SK-N-SH (cell line): ENCODE measurements around the gene TFF3. TPM values are rescaled to one million over a fixed set of nuclear protein-coding genes. Genes with fewer than 3 reads are reported as not detected.

Source experiments
- CTCF ChIA-PET: fragments of 300-600, 350-600 bp; formaldehyde crosslinking; extraction: SDS; loops from one replicate; lab custom pipeline; 2021; lab: Yijun Ruan, JAX
- POLR2A ChIA-PET: fragments of 350-600 bp; sonication (Branson Sonifier 250); formaldehyde crosslinking; extraction: SDS; loops from one replicate; lab custom pipeline; 2020; ENCODE audit warnings: antibody characterized with exemption, inconsistent platforms; lab: Yijun Ruan, JAX
- DNase-seq: peaks from one replicate; pipeline ENCODE4 v3.0.0; 2012
- H2AFZ ChIP-seq: fragments of 200-600 bp; sonication (generic); 2 replicates; pipeline ENCODE4 v1.8.1; 2016; ENCODE audit warnings: antibody characterized with exemption, mild to moderate bottlenecking, low read depth
- H3F3A ChIP-seq: fragments of 200-600 bp; sonication (generic); replicated peaks from 2 replicates; pipeline ENCODE3; 2016; ENCODE audit warnings: antibody characterized with exemption, mild to moderate bottlenecking; ENCODE audit not compliant: insufficient read depth
- H3K27ac ChIP-seq, 2 experiments: fragments of 200-500 bp in 1 of 2; fragments of 200-600 bp in 1 of 2; sonication (Bioruptor generic) in 1 of 2; sonication (generic), shearing (Covaris generic) in 1 of 2; 2 replicates each; pipeline versions ENCODE4 v1.5.1 to v1.6.1; 2014 to 2016; ENCODE audit warnings: low read depth in 2 of 2, inconsistent platforms in 1 of 2, low read length in 1 of 2, mild to moderate bottlenecking in 1 of 2, mixed read lengths in 1 of 2
- H3K27me3 ChIP-seq: fragments of 200-600 bp; sonication (generic), shearing (Covaris generic); 2 replicates; pipeline ENCODE4 v1.6.1; 2016; ENCODE audit warnings: mixed run types; ENCODE audit not compliant: insufficient read depth
- H3K36me3 ChIP-seq, 2 experiments: fragments of 200-500 bp in 1 of 2; fragments of 200-600 bp in 1 of 2; sonication (Bioruptor generic) in 1 of 2; sonication (generic) in 1 of 2; replicated peaks in 1 of 2; 2 replicates each; pipeline versions ENCODE3 to v1.5.1; 2014 to 2016; ENCODE audit warnings: low read length in 1 of 2, mild to moderate bottlenecking in 1 of 2; ENCODE audit not compliant: insufficient read depth in 2 of 2, control insufficient read depth in 1 of 2
- H3K4me1 ChIP-seq, 2 experiments: fragments of 200-500 bp in 1 of 2; fragments of 200-600 bp in 1 of 2; sonication (Bioruptor generic) in 1 of 2; sonication (generic), shearing (Covaris generic) in 1 of 2; 2 replicates each; pipeline versions ENCODE4 v1.5.1 to v1.6.1; 2014 to 2016; ENCODE audit warnings: low read depth in 1 of 2, low read length in 1 of 2, mixed run types in 1 of 2; ENCODE audit not compliant: insufficient read depth in 2 of 2, control insufficient read depth in 1 of 2
- H3K4me2 ChIP-seq: fragments of 200-600 bp; sonication (generic), shearing (Covaris generic); 2 replicates; pipeline ENCODE4 v1.6.1; 2017; ENCODE audit warnings: mixed run types
- H3K4me3 ChIP-seq, 2 experiments: fragments of 200-500 bp in 1 of 2; fragments of 200-600 bp in 1 of 2; sonication (Bioruptor generic) in 1 of 2; sonication (generic), shearing (Covaris generic) in 1 of 2; 2 replicates each; pipeline versions ENCODE4 v1.5.1 to v1.8.1; 2014 to 2016; ENCODE audit warnings: low read depth in 2 of 2, inconsistent platforms in 1 of 2, low read length in 1 of 2, mild to moderate bottlenecking in 1 of 2, mixed read lengths in 1 of 2, moderate library complexity in 1 of 2
- H3K79me2 ChIP-seq: fragments of 200-600 bp; sonication (generic); 2 replicates; pipeline ENCODE4 v1.8.1; 2017; ENCODE audit warnings: mild to moderate bottlenecking; ENCODE audit not compliant: insufficient read depth
- H3K9ac ChIP-seq: fragments of 200-600 bp; sonication (generic); 2 replicates; pipeline ENCODE4 v1.6.1; 2017; ENCODE audit warnings: mixed run types
- H3K9me2 ChIP-seq: fragments of 200-600 bp; sonication (generic); 2 replicates; pipeline ENCODE4 v1.6.1; 2017; ENCODE audit warnings: mixed run types
- H3K9me3 ChIP-seq: fragments of 200-600 bp; sonication (generic); 2 replicates; pipeline ENCODE4 v1.6.1; 2017; ENCODE audit warnings: mixed run types, mild to moderate bottlenecking, moderate library complexity
- H4K20me1 ChIP-seq: fragments of 200-600 bp; sonication (generic); 2 replicates; pipeline ENCODE4 v1.6.1; 2017; ENCODE audit warnings: mild to moderate bottlenecking, mixed run types; ENCODE audit not compliant: insufficient read depth
- CTCF ChIP-seq: fragments of 200-600 bp; sonication (generic); IDR thresholded peaks from 2 replicates; pipeline ENCODE4 v1.6.1; 2017; ENCODE audit warnings: antibody characterized with exemption, mild to moderate bottlenecking, moderate library complexity
- EP300 ChIP-seq, 2 experiments: IDR thresholded peaks; 2 replicates each; pipeline versions ENCODE4 v1.4.0 to v1.6.1; 2012; ENCODE audit warnings: borderline replicate concordance in 1 of 2, low read depth in 1 of 2, low read length in 1 of 2
- FOSL2 ChIP-seq: IDR thresholded peaks from 2 replicates; pipeline ENCODE4 v1.4.0; 2012; ENCODE audit warnings: low read depth, mild to moderate bottlenecking, moderate library complexity, borderline replicate concordance
- GABPA ChIP-seq: IDR thresholded peaks from 2 replicates; pipeline ENCODE4 v1.4.0; 2012; ENCODE audit warnings: low read depth, mild to moderate bottlenecking
- JUND ChIP-seq: IDR thresholded peaks from 2 replicates; pipeline ENCODE4 v1.4.0; 2012
- MEF2A ChIP-seq: IDR thresholded peaks from 2 replicates; pipeline ENCODE4 v1.4.0; 2012; ENCODE audit warnings: low read depth, borderline replicate concordance
- NFIC ChIP-seq: IDR thresholded peaks from 2 replicates; pipeline ENCODE4 v1.4.0; 2012; ENCODE audit warnings: borderline replicate concordance
- NRF1 ChIP-seq: IDR thresholded peaks from 2 replicates; pipeline ENCODE4 v1.6.1; 2012; ENCODE audit warnings: low read depth, mild to moderate bottlenecking, low read length
- POLR2AphosphoS5 ChIP-seq: IDR thresholded peaks from 2 replicates; pipeline ENCODE4 v1.6.1; 2012; ENCODE audit warnings: low read depth, low read length
- RAD21 ChIP-seq: IDR thresholded peaks from 2 replicates; pipeline ENCODE4 v1.6.1; 2012; ENCODE audit warnings: mild to moderate bottlenecking, low read length
- RCOR1 ChIP-seq: fragments of 150-350 bp; IDR thresholded peaks from 2 replicates; pipeline ENCODE4 v1.6.1; 2017; ENCODE audit warnings: antibody characterized with exemption, low read length
- SIN3A ChIP-seq: IDR thresholded peaks from 2 replicates; pipeline ENCODE4 v1.6.1; 2012; ENCODE audit warnings: low read depth, mild to moderate bottlenecking, low read length, moderate library complexity, borderline replicate concordance
- TEAD4 ChIP-seq: IDR thresholded peaks from 2 replicates; pipeline ENCODE4 v1.4.0; 2012; ENCODE audit warnings: mild to moderate bottlenecking, borderline replicate concordance; ENCODE audit not compliant: insufficient read depth
- USF1 ChIP-seq: IDR thresholded peaks from 2 replicates; pipeline ENCODE4 v1.4.0; 2012; ENCODE audit warnings: low read depth, borderline replicate concordance
- WGBS: methylation state at CpG from one replicate; pipeline ENCODE4 v1.1.6; 2017; ENCODE audit warnings: low lambda C conversion rate; 5-methylcytosine and 5-hydroxymethylcytosine counted together
- polyA plus RNA-seq, 3 experiments: library from polyadenylated mRNA; depleted of rRNA; stranded (reverse); fragments of >200 nt; gene quantifications; 2 replicates each; pipeline ENCODE4 v1.2.3, GENCODE V29; 2012

TFF3 gene
- polyA plus RNA-seq, 1 of the 3 experiments (the other 2 are of a cell fraction) = not detected

DNA sequence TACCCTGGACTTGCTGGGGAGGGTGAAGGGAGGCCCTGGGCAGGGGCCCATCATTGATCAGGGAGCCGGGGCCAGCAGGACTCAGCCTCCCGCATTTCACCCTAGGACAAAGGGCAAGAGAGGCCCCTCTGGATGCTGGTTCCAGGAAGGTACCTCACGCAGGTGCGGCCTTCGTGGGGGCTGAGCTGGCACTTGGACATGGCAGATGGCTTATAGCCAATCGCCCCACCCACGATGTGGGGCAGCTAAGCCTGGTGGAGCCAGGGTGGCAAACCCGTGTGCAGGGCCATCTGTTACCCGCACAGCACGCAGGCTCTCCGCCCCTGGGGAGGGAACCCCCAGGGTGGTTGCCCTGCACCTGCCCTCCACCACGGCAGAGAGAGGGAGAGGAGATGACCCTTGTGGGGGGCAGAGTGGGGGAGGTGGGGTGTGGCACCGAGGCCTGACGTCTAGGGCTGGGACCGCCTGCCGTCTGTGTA, 2.5 kb downstream of the TFF3 start:
- no peak overlapping the region for H2AFZ ChIP-seq
- TF ChIP-seq CTCF = no peak
- TF ChIP-seq POLR2AphosphoS5 = no peak
- no peak for TF ChIP-seq RAD21
- no peak for TF ChIP-seq RCOR1
- no peak for TF ChIP-seq NFIC
- TF ChIP-seq EP300 (IDR thresholded peaks at IDR 0.05; ENCODE audit: borderline replicate concordance in 1 of 2, low read depth in 1 of 2, low read length in 1 of 2) = no peak
- no peak for TF ChIP-seq TEAD4
- TF ChIP-seq MEF2A = no peak
- TF ChIP-seq, all 33 proteins: peak for 0
- H3K9me2 ChIP-seq = no peaks in the 10 kb centered on the region
- DNase-seq = no peak
- no peaks in the 10 kb centered on the region for H3K27me3 ChIP-seq
- H3K4me3 ChIP-seq = no peak overlapping the region
- no peaks in the 10 kb centered on the region for H3K9me3 ChIP-seq
- no peaks in the 10 kb centered on the region for H3K36me3 ChIP-seq
- H3K4me1 ChIP-seq = peaks cover 0 to 7% of the 10 kb centered on the region in 2 experiments; a peak in 1 of 4 replicates
- H3K4me2 ChIP-seq = no peak overlapping the region
- WGBS = 62% methylated on average over 5 of the region's 16 CpGs
- no peak overlapping the region for H3K27ac ChIP-seq
- no peaks in the 10 kb centered on the region for H4K20me1 ChIP-seq
- CTCF ChIA-PET = no interaction called here
- POLR2A ChIA-PET = no interaction called here
- H3K79me2 ChIP-seq = no peaks in the 10 kb centered on the region
- H3K9ac ChIP-seq = no peak overlapping the region
- H3F3A ChIP-seq = no peaks in the 10 kb centered on the region

- no peaks in the 10 kb centered on the region for H3K79me2 ChIP-seq
- no peaks in the 10 kb centered on the region for H3F3A ChIP-seq
- H3K27me3 ChIP-seq = no peaks in the 10 kb centered on the region
- H3K9ac ChIP-seq = no peak overlapping the region
- ChIA-PET POLR2A (no interaction called here), CTCF (interaction anchor here (2.5 kb wide), 1 partner anchor 167 kb away, joined by 13 read pairs; no protein-coding TSS in a partner anchor)
- WGBS = 61% methylated on average over 15 of the region's 21 CpGs
- no peak overlapping the region for H3K27ac ChIP-seq
- H4K20me1 ChIP-seq = no peaks in the 10 kb centered on the region
- no peak for DNase-seq
- H3K9me3 ChIP-seq = no peaks in the 10 kb centered on the region
- no peak overlapping the region for H3K4me2 ChIP-seq
- H3K4me3 ChIP-seq = no peak overlapping the region
- H3K9me2 ChIP-seq = no peaks in the 10 kb centered on the region
- no peaks in the 10 kb centered on the region for H3K36me3 ChIP-seq
- H3K4me1 ChIP-seq = peaks cover 0 to 7% of the 10 kb centered on the region in 2 experiments; a peak in 1 of 4 replicates
- H2AFZ ChIP-seq = no peak overlapping the region
- TF ChIP-seq JUND (no peak), SIN3A (no peak), GABPA (no peak), FOSL2 (no peak), NRF1 (no peak), USF1 (no peak)
Observed at GRCh38 chr21:42311816-42312625, 3.2 kb downstream of the TFF3 start.
